C4-2B (cell line): Measurements from ENCODE around the gene CPLANE1.

ENCODE experiments used
- CTCF ChIP-seq: fragments of 450-650 bp; conservative IDR thresholded peaks from 2 replicates; pipeline ENCODE4 v1.5.1; 2017; ENCODE audit warnings: mild to moderate bottlenecking
- ZFX ChIP-seq: fragments of 450-650 bp; IDR thresholded peaks from 2 replicates; pipeline ENCODE4 v1.6.1; 2017

GRCh38 chr5:37146896-37147295, 102.3 kb downstream of the CPLANE1 start:
- TF ChIP-seq CTCF (no peak), ZFX (no peak)
